Measurements from ENCODE around the gene SORCS2. TPM values are rescaled to one million over a fixed set of nuclear protein-coding genes. Genes with fewer than 3 reads are reported as not detected.

Gene SORCS2
- total RNA-seq, 1 donor = under 0.01 TPM

DNA sequence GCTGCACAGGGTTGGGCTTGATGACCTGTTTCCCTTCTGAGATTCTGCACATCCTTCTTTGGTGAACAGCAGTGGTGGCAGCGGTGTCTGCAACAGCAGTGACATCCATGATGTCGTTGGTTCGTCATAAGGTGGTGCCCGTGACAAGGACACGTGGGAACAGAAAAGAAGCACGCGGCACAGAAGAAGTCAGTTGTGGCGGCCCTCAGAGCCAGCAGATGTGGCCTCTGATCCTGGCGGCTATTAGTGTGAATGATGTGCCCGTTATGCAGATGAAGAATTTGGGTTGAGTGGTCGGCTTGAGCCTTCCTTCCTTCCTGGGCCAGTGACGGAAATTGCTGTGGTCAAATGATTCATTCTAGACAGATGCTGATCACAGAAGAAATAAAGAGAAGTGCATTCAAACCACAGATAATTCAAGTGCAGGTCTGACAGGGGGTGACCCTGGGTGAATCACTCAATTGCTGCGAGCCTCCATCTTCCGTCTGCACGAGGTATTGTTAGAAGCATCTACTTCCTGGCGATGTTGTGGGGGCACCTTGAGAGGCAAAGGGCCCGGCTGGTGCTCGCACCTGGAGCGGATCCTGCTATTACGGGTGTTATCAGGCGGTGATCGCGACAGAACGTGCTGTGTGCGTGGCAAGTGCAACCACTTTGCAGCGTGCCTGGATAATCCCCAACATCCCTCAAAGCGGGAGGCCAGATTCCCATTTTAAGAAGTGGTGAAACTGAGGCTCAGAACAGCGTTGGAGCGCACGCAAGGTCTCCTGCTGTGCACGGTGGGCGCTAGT lies 457.6 kb downstream of the SORCS2 start:
- DNase-seq (ENCODE audit: low read depth in 2 of 3, low spot score in 2 of 3) = peak; percentile 4 to 89 (median 84)

DNA sequence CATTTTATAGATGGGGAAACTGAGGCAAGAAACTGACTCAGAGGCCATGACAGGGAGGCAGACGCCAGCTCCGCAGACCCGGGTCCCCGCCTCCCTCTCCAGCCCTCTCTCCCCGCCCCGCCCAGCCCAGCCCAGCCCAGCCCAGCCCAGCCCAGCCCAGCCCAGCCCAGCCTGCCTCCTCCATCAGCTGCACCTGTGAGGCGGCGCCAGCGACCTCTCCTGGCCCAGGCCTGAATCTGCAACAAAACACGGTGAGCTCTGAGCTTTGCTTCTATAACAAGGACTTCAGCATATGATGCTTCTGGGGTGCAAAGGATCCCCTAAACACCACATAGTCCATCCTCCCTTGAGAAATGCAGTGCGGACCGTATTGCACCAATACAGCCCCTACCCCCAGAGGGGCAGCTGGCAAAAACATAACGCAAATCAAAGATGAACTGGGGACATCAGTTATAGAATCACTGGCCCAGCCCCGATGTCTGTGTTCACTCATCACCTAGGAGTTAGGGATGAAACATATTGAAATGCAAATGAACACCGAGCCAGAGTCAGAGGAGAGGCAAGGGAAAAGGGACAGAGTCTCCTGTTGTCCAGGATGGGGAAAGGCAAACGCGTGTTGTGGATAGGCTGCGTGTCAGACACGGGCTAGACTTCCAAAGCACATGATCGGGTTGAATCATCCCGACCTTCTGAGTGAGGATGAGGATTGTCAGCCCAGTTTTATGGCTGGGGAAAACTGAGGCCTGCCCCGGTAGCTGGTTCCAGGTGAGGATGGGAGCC lies 458.5 kb downstream of the SORCS2 start:
- peak in 2 of 3 donors; percentile 39 to 58 for DNase-seq (ENCODE audit: low read depth in 2 of 3, low spot score in 2 of 3)

DNA sequence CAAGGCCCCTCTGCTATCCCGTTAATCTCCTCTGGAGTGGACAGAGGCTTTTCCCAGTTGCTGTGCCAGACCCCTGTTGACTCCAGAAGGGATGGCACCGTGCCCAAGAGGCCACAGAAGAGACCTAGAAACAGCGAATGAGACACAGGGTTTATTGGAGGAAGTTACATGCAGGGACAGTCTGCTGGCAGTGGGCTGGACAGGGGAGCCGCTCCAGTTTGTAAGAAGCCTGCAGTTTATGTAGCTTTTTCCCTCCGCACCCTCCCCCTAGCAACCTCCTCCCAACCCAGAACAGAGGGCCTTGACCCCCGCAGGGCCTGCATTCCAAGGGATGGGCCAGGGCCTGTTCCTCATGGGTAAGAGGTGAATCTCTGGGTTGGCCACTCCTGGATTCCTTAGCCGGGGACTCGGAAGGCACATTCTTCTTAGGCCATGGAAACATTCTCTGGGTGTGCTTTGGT lies 459.2 kb downstream of the SORCS2 start:
- DNase-seq (ENCODE audit: low read depth in 2 of 3, low spot score in 2 of 3) = peak in 1 of 3 donors; percentile 23

DNA sequence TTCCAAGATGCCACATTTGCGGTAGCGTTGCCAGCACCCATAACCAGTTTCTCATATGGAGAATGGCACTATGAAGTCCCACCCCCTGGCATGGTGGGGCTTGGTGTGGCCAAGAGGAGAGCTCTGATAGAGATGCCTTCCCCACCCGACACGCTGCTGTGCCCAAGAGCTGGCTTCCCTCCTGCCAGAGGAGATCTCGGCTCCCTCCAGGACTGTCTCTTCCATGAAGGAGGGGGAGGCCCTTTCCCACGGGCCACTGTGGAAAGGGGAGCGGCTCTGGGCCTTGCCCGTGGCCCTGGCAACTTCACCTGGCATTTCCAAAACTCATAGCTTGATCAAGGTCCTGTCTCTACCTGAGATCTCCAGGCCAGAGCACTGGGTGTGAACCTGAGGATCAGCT lies 459.7 kb downstream of the SORCS2 start:
- DNase-seq (ENCODE audit: low read depth in 2 of 3, low spot score in 2 of 3) = no peak

DNA sequence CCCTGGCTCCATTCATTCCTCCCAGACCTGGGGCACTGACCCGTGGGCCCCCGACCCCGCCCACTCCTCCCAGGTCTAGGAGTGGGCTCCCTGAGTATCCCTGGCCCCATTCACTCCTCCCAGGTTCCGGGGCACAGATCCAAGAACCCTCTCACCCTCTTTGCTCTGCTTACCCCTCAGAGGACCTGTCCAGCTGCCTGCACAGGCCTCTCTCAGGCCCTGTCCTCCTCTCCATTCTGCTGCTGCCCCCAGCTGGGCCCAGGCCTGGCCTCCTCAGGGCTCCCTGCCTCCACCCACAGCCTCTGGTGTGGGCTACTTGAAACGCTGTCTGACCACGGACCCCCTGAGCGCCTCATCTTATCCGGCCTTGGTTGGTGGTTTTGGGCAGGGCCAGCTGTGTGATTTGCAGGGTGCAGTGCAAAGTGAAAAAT lies 460.1 kb downstream of the SORCS2 start:
- DNase-seq (ENCODE audit: low read depth in 2 of 3, low spot score in 2 of 3) = peak in 2 of 3 donors; percentile 22 to 57

DNA sequence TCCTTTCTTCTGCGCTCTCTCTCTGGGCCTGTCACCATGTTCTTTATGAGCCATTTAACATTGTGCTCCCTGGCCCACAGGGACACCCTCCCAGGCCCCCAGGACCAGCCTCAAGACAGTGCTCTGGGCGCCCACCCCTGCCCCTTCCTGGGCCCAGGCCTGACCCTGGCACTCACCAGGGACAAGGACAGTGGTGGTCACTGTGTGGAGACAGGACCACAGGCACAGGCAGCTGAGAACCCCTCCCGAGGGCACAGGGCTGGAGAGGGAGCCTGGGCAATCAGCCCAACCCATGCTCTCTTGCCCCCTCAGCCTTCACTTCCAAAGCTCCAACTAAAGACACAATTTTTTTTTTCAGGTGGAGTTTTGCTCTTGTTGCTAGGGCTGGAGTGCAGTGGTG lies 460.6 kb downstream of the SORCS2 start:
- no peak for DNase-seq (ENCODE audit: low read depth in 2 of 3, low spot score in 2 of 3)

DNA sequence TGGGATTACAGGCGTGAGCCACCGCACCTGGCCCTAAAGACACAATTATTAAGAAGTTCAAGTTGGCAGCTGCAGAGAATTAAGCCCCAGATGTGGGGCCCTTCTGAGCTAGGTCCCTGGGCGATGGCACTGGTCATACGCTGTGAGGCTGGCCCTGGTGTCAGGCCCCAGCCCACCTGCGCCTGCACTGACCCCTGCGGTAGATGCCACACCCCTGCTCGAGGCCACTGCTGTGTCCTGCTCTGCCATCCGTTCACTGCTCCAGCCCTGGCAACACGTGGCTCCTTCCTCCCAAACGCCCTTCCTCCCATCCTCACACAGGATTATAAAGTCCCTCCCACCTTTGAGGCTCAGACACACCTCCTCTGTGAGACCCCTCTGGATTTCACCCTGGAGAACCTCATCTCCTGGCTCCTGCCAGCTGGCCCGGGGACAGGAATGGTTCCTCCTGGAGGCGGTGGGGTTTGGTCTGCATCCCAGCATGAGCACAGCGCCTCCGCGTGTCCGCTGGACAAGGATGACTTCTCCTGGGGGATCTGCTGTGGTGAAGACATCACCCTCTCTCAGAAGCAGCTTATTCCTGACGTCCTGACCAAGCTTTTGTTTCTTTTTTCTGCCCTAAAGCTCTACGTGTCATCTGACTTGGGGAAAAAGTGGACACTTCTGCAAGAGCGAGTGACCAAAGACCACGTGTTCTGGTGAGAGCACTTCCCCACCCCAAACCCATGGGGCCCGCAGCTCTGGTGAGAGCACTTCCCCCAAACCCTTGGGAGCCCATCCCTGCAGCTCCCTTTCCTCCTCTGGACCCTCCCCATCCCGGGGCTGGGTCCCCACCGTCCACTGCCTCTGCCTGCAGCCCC lies 461.4 kb downstream of the SORCS2 start:
- DNase-seq (ENCODE audit: low read depth in 2 of 3, low spot score in 2 of 3) = no peak

DNA sequence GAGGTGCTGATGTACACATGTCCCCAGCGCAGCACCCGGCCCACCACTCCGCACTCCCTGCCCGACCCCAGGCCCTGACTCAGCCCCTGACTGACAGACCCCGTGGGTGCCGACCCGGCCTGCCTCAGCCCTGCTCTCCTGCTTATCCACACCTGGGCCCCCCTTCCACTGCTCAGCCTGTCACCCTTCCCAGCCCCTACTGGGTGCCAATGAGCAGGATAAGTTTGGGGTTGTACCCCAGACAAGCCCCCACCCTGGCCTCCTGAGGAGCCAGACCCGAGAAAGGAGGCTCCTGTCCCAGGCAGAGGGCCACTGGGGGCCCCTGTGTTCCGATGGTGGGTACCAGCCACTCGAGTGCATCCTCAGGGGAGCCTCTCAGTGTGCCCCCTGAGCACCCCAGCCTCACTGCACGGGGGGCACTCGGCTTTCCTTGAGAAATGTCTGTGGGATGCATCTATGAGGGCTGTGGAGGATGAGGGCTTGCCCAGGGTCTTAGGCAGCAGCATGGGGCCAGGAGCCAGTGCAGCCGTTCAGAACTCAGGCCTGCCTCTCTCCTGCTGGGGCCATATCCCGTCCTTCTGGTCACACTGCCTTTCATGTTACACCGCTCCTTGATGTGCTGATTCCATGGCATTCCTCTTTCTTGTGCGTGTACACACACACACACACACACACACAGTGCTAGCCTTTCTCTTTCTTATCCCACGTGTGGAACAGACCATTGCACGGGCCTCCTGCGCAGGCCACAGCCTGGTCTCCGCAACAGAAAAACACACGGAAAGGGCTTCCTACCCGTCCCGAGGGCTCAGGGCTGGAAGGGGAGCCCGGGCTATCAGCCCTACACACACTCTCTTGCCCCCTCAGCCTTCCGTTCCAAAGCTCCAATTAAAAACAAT lies 462.5 kb downstream of the SORCS2 start:
- DNase-seq (ENCODE audit: low read depth in 2 of 3, low spot score in 2 of 3) = no peak

DNA sequence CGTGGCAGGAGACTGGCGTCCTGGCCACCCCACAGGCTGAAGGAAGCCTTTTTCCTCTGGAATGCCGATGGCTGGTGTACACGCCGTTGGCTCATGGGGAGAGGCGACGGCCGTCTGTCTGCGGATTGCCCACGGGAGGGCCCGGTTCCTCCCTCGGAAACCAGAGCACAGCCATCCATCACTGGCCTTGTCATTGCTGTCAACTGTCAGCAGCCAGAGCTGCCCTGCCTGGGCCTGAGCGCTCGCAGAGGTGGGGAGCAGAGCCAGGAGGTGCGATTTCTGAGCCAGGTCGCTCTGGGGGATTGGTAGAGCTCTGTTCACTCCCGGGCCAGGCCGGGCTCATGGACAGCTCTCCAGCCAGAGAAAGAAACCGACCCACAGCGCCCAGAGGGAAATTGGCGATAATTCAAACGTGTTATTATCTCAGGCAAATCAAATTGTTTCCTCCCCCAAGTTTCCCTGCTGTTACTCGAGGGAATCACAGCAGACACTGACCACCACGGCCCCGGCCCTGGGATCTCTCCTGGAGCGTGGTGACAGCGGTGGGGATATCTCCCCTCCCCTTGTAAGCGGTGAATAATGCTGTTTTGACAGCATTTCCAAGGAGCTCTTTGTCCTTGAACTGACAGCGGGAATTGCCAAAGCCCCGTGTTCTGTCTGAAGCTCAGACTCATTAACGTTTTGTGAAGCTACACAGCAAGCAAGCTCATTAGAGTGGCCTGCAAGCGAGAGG lies 463.3 kb downstream of the SORCS2 start:
- peak in 1 of 3 donors; percentile 51 for DNase-seq (ENCODE audit: low read depth in 2 of 3, low spot score in 2 of 3)

DNA sequence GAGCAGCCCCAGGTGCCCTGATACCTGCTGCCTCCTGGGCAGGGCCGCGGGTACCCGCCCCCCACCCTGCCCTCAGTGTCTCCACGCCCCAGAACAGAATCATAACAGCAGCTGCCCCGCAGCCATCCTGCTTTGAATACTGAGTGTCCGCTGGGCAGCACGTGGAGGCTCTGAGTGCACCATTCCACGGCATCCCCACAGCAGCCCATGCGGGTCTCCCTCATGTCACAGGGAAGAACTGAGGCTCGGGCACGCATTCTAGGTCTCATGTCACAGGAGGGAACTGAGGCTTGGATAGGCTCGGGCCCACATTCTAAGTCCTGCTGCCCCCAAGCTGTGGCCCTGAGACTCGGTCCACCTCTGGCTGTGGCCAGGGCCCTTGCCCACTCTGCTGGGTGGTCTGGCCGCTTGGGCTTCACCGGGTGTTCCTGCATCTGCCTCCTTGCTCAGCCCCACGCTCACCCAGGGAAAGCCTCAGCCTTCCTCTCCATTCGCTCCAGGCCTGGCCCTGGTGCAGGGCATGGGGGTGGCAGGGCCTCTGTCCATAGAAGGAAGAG lies 464.0 kb downstream of the SORCS2 start:
- no peak for DNase-seq (ENCODE audit: low read depth in 2 of 3, low spot score in 2 of 3)

DNA sequence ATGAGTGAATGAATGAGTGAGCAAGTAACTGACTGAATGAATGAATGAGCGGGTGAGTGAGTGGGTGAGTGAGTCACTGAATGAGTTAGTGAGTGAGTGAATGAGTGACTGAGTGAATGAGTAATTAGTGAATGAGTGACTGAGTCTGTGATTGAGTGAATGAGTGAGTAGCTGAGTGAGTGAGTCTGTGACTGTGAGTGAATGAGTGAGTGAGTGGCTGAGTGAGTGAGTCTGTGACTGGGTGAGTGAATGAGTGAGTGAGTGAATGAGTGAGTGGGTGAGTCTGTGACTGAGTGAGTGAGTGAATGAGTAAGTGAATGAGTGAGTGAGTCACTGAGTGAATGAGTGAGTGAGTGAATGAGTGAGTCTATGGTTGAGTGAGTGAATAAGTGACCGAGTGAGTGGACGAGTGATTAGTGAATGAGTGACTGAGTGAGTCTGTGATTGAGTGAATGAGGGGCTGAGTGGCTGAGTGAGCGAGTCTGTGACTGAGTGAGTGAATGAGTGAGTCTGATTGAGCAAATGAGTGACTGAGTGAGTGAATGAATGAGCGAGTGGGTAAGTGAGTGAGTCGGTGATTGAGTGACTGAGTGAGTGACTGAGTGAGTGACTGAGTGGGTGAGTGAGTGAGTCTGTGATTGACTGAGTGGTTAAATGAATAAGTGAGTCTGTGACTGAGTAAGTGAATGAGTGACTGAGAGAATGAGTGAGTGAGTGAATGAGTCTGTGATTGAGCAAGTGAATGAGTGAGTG lies 465.4 kb downstream of the SORCS2 start:
- DNase-seq (ENCODE audit: low read depth in 2 of 3, low spot score in 2 of 3) = no peak

DNA sequence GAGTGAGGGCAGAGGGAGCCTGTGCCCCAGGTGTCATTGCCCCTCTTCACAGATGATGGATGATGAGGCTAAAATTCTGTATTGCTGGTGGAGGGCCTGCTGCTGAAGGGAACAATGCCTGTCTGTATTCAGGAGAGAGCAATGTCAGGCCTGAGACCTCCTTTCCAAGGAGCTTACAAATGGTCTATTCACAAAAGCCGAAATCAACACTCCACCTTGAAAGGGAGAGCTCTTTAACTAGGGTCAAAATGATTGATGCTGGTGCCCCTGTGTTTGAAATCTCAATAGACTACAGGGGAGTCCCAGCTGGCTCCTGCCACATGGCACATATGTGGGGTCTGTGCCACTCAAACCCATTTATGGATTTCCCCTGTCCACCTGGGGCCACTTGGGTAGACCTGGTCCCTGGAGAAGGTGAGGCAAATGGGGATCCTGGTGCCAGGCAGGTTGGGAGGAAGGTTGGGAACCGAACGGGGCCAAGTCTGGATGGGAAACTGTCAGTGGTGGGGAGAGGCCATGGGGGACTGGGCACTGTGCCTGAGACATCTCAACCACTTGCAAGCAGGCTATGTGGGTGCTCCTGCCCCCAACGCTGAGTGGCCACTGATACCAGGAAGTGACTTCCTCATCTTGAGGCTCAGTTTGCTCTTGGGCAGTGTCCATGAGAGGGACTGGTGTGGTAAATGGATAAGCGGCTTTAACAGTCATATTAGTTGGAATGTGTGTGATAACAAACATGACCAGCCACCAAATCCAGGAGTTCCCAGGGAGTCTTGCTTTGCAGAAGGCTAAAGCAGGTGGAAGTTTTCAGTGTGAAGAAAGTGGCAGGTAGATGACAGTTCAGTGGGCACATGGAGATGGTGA lies 466.2 kb downstream of the SORCS2 start:
- DNase-seq (ENCODE audit: low read depth in 2 of 3, low spot score in 2 of 3) = no peak

DNA sequence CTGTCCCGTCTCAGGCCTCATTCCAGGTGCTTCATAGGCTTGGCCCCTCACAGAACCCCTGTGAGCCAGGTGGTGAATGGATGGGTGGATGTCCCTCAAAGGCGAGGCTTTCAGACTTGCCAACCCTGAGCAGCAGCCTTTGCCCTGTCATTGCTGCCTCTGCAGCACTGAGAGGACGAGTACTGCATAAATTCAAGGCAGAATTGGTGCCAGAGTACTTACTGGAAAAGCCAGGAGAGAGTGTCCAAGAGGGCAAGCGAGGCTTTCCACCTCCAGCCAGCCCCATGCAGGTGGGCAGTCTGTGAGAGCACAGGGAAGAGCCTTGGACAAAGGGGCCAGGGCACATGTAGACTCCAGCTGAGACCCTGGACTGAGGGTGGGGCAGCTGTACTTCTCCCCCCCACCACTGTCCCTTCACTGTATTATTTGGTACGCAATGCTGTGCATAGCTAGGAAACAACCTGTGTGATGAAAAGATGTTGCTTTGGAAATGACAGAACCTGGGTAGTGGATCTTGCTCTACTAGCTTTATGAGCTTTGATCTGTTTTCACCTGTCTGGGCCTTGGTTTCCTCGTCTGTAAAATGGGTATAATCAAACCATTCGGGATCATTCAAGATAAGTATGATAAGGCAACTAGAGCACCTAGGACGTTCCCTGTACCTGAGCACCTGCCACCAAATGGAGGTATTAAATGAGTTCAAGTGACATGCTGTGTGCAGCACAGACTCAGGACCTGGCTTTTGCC lies 467.3 kb downstream of the SORCS2 start:
- DNase-seq (ENCODE audit: low read depth in 2 of 3, low spot score in 2 of 3) = no peak

DNA sequence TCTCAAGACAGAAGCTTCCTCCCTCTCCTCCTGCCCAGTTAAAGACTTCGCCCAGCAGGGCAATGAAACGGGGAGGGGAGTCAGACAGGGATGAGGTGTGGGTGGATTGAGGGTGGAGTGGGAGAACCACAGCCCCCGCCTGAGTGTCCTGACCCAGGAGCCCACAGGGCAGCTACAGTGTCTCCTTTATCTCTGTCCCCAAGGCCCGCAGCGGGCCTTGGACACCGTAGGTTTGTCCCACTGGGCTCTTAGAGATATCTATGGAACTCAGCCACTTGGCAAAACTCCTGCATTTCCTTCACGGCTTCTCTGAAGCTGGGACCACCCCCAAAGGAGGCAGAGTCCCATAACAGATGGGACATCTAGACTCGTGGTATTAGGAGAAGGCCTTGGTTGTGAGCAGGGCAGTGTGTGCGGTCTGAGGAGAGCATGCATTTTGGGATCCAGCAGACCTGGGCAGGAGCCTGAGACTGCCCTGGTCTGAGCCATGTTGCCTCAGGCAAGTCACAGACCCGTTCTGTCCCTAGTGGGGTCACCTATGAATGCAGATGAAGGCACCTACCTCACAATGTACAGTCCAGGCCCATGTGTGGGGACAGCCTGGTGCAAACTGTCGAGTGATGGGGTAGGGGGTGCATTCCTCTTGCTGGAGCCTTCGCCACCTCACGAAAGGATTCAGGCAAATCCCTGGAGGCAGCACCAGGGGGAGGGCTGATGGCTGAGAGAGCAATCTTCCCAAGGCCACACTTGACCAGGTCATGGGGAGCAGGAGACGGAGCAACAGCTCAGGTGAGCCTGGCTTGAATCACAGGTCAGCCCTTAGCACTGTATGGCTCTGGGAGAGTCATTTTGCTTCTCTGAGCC lies 468.1 kb downstream of the SORCS2 start:
- no peak for DNase-seq (ENCODE audit: low read depth in 2 of 3, low spot score in 2 of 3)

DNA sequence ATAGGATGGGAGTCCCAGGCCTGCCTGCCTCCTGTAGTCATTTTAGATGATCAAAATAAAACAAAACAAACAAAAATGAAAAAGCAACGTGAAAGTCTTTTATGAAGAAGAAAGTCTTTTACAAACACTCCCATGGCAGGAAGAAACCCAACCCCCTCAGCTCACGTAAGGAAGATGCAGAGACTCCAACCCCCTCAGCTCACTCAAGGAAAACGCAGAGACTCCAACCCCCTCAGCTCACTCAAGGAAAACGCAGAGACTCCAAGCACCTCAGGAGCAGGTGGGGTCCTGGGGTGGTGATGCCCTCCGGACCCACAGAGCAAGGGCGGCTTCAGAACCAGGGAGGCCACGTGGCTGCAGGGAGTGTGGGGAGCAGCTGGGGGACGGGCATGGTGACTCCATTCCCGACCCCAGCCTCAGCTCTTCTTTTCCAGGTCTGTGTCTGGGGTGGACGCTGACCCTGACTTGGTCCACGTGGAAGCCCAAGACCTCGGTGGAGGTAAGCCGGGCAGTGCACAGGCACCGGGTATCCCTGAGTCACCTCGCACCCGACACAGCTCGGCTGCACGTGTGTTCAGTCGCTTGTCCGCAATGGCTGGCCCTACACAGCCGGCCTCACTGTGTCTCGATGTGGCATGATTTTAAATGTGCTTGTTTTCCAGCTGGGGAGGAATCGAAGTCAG lies 468.9 kb downstream of the SORCS2 start:
- no peak for DNase-seq (ENCODE audit: low read depth in 2 of 3, low spot score in 2 of 3)

All from hematopoietic multipotent progenitor cell (in vitro differentiated cells).